HK-2 (cell line): ENCODE measurements around the gene CALHM3.
"Not testable (repeated sequence)": the region's sequence is repeated elsewhere in the genome, so short reads cannot be mapped to it uniquely, and the experiment has no call there.

ENCODE experiments used
- DNase-seq: peaks from one replicate; pipeline ENCODE4 v3.0.0-alpha.2; 2018; ENCODE audit not compliant: unreplicated experiment

Gene CALHM3

GRCh38 chr10:103502849-103503660, 24.0 kb upstream of the CALHM3 start:
- no peak for DNase-seq

- DNase-seq = no peak
Measured at GRCh38 chr10:103501186-103501585, 22.1 kb upstream of the CALHM3 start.

GRCh38 chr10:103500481-103500880, 21.4 kb upstream of the CALHM3 start:
- DNase-seq = no peak

- DNase-seq = no peak
Measured at GRCh38 chr10:103499881-103500280, 20.8 kb upstream of the CALHM3 start.

- no peak for DNase-seq
Measured at GRCh38 chr10:103498936-103499638, 20.0 kb upstream of the CALHM3 start.

GRCh38 chr10:103497161-103497915, 18.3 kb upstream of the CALHM3 start:
- DNase-seq = no peak

- DNase-seq = no peak
Measured at GRCh38 chr10:103495321-103495720, 16.3 kb upstream of the CALHM3 start.

- DNase-seq = no peak
Measured at GRCh38 chr10:103493916-103494877, 15.2 kb upstream of the CALHM3 start.

GRCh38 chr10:103493362-103493915, 14.4 kb upstream of the CALHM3 start, which contains the start of gene NEURL1:
TSS of gene NEURL1 (plus strand) at chr10:103493705. CDS start at chr10:103494388, 683 bp downstream.
- no peak for DNase-seq

- no peak for DNase-seq
Measured at GRCh38 chr10:103492655-103493261, 13.7 kb upstream of the CALHM3 start.

GRCh38 chr10:103491729-103492364, 12.8 kb upstream of the CALHM3 start:
- peak; percentile 73 for DNase-seq

- no peak for DNase-seq
Measured at GRCh38 chr10:103490986-103491314, 11.9 kb upstream of the CALHM3 start.

- no peak for DNase-seq
Measured at GRCh38 chr10:103487410-103487708, 8.3 kb upstream of the CALHM3 start.

GRCh38 chr10:103486635-103487409, 7.8 kb upstream of the CALHM3 start:
- DNase-seq = not testable (repeated sequence)

GRCh38 chr10:103481974-103482531, 3.0 kb upstream of the CALHM3 start:
- no peak for DNase-seq

GRCh38 chr10:103480521-103480920, 1.5 kb upstream of the CALHM3 start:
- DNase-seq = no peak

GRCh38 chr10:103478671-103479070, 369 bp downstream of the CALHM3 start:
- DNase-seq = no peak

- DNase-seq = no peak
Measured at GRCh38 chr10:103476046-103476768, 2.8 kb downstream of the CALHM3 start.
